ENCODE results near the gene COX7A1.
"Not testable (repeated sequence)": the region's sequence is repeated elsewhere in the genome, so short reads cannot be mapped to it uniquely, and the experiment has no call there.

COX7A1 gene

DNA sequence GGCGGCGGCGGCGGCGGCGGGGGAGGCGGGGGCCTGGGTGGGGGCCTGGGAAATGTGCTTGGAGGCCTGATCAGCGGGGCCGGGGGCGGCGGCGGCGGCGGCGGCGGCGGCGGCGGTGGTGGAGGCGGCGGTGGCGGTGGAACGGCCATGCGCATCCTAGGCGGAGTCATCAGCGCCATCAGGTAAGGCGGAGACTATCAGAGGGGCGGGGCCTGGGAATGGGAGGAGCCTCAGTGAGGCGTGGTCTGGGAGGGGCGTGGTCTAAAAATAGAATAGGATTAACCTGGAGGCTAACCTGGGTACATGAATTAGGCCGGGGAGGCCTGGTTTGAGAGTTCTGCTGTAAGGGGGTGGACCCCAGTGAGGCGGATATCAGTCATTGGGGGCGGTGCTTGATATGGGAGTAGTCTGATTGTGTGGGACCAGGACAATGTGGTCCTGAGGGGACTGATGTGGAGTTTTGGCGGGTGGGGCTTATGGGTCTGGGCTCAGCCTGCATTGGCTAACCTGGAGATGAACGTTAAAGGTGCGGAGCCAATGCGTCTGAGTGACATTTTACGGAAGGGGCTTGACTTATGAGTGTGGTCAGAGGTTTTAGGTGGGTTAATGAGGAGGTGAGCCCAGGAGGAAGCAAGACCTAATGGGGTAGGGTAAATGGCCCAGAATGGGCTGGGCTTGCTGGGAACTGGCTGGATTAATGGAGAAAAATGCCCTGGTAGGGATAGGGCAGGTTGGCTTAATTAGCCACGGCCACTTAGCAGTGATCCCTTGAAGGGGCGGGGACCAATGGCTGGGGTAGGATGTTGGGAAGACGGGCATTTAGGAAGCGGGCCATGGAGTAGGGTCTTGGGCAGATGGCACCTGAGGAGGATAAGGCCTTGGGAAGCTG lies 11.0 kb downstream of the COX7A1 start:
- FAIRE-seq = no peak

- FAIRE-seq = no peak
These were observed 11.8 kb downstream of the COX7A1 start for GRCh38 chr19:36140304-36141038.

GRCh38 chr19:36139473-36140303 lies 12.6 kb downstream of the COX7A1 start, which contains the start of gene CAPNS1:
Gene CAPNS1 (plus strand): TSS chr19:36140066. CDS start chr19:36141012, 946 bp downstream.
- FAIRE-seq = no peak

DNA sequence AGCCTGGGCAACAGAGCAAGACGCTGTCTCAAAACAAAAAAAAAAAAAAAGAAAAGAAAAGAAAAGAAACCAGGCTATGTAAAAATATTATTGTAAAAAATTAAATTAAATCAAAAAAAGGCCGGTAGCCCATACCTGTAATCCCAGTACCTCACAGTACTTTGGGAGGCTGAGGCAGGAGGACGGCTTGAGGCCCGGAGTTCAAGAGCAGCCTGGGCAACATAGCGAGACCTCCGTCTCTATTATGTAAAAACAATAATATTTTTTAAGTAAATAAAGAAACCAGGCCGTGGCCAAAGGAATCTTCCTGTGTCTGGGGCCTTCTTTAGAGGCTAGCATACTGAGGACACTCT lies 13.2 kb downstream of the COX7A1 start:
- FAIRE-seq = no peak

DNA sequence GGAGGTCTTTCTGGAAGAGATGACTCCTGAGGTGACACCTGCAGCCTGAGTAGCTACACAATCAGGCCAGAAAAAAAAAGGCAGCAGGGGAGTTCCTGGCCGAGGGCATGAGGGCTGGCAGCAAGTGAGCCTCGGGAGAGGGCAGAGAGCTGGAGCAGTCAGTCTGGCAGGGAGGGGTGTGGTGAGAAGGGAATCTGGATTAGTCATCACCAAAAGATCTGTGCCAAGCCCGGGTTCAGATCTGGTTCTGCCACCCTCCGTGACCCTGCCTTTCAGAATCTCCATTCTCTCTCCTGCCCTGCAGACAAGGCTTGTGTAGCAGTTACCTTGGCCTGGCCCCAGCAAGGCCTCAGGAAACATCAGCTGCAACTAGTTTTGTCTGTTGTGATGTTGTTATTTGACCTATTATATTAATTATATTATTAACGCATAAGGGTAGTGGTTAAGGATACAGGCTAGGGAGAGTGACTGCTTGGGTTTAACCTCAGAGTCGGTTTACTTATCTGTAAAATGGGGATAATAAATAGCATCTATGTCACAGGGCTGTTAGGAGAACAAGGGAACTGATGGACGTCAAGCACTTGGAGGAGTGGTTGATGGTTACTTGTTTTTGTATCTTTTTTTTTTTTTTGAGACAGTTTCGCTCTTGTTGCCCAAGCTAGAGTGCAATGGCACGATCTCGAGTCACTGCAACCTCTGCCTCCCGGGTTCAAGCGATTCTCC lies 15.1 kb downstream of the COX7A1 start:
- no peak for FAIRE-seq

GRCh38 chr19:36134867-36135266 lies 17.4 kb downstream of the COX7A1 start:
- FAIRE-seq = not testable (repeated sequence)

GRCh38 chr19:36131221-36131620 lies 21.0 kb downstream of the COX7A1 start:
- not testable (repeated sequence) for FAIRE-seq

- no peak for FAIRE-seq
These were observed 23.9 kb downstream of the COX7A1 start for GRCh38 chr19:36128392-36128736.

DNA sequence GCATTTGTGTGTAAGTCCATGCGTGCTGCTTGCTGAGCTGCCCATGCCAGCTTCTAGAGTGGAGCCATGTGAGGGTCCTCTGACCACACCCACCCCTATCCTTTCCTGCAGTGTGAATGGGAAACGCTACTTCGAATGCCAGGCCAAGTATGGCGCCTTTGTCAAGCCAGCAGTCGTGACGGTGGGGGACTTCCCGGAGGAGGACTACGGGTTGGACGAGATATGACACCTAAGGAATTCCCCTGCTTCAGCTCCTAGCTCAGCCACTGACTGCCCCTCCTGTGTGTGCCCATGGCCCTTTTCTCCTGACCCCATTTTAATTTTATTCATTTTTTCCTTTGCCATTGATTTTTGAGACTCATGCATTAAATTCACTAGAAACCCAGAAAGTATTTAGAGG lies 26.7 kb downstream of the COX7A1 start:
- no peak for FAIRE-seq

GRCh38 chr19:36121486-36122124 lies 30.6 kb downstream of the COX7A1 start:
- no peak for FAIRE-seq

DNA sequence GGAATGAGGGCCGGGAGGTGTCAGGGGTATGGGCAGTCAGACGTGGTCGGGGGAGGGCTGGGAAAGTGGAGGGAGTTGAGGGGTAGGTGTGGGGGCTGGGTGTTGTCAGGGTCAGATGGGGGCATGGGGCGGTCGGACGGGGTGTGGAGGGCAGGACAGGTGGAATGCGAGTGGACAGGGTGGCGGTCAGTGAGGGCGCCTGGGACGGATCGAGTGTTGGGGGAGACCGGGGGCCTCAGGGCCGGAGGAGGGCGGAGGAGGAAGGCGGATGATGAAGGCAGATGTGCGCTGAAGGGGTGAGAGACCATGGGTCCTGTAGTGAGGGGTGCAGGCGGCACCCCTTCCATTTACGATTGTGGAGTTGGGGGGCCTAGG lies 31.3 kb downstream of the COX7A1 start:
- FAIRE-seq = no peak

DNA sequence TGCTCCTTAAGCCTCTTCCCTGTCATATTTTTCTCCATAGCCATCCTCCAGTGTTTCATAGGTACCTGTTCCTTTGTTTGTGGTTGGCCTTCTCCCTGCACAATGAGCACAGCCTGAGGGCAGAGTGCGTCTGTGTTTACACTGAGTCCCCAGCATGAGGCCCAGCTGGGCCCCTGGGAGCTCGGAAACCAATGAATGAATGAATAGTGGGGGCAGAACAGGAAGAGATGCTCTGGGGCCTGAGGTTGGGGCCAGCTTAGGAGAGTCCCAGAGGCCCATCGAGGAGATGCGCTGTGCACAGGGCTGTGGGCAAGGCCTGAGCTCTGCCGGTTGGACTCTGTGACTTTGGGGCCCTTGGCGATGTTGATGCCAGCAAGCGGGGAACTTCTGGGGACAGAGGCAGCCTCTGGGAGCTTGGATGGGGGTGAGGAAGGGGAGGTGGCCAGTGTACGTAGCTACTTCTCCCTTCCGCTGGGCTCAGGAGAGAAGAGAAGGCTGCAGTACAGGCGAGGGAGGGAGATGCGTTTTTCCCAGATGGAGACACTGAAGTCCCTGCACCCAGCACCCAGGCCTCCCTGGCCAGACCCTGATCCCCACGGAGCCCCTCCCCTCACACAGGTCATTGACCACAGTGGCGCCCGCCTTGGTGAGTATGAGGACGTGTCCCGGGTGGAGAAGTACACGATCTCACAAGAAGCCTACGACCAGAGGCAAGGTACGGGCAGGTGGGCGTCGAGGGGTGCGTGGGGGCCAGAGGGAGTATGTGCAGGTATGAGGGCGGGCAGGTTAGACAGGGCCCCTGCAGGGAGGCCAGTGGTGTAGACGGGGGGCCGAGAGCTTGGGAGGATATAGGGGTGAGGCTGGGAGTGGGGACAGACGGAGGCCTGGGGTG lies 31.9 kb downstream of the COX7A1 start:
- FAIRE-seq = no peak

DNA sequence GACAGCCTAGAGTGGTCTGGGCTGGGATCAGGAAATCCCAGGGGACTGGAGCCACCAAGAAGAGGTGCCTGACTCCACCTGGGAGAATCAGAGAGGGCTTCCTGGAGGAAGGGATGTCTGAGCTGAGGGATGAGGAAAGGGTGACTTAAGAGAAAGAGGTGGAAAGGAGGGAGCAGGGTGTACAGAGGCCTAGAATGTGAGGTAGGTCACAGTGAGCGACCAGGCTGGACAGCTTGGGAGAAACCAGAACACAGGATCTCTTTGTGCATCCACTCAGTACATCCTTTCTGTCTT lies 36.0 kb downstream of the COX7A1 start:
- no peak for FAIRE-seq

- FAIRE-seq = no peak
These were observed 36.5 kb downstream of the COX7A1 start, which contains the start of gene TBCB for GRCh38 chr19:36115453-36116343. Gene TBCB (plus strand): TSS chr19:36115468. CDS start chr19:36115561, 93 bp downstream.

DNA sequence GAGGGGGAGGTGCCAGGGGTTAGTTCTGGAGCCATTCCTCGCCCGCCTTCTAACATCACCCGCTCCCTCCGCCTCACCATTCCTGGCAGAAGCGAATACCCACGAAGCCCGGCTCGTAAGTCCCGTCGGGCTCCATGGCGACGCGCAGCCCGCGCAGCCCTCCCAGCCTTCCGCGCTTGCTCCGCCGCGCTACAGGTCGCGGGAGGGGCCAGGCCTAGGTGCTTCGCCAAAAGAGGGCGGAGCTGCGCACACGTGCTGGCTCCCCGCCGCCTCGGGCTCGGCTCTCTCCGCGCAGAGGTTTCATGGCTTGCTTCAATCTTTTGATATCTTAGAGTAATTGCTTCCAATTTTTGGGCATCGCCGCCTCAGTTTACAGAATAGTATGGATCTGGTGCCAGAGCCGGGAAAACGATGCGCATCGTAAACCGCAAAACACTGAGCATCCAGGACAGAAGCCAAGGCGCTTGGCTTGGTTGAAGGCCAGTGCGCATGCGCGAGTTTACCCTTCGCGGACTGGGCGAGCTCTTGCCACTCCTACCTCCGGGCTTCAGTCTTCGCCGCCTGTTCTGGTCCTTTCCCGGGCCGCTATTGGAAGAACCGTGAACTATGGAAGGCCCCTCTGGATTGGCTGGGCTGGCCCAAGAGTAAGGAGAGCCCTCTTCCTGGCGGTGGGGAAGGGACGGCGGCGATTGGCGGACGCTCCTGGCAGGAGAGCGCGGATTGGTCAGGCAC lies 37.4 kb downstream of the COX7A1 start, which contains the start of gene POLR2I:
Gene POLR2I, minus strand, starts transcription at position 155 of the 732 bp plus-strand sequence. Its CDS starts 19 bp downstream, at position 136.
- FAIRE-seq = no peak

GRCh38 chr19:36113894-36114720 lies 38.1 kb downstream of the COX7A1 start:
- FAIRE-seq = no peak

GRCh38 chr19:36113425-36113824 lies 38.8 kb downstream of the COX7A1 start:
- FAIRE-seq = no peak

- no peak for FAIRE-seq
These were observed 39.6 kb downstream of the COX7A1 start for GRCh38 chr19:36112678-36113077.

Data from islet of Langerhans (tissue), 1 donor.